Posterior vena cava (tissue), 2 donors: Measurements from ENCODE around the gene KIF26B. TPM values are rescaled to one million over a fixed set of nuclear protein-coding genes. Genes with fewer than 3 reads are reported as not detected.

ENCODE experiments used
- DNase-seq: peaks from one replicate; pipeline ENCODE4 v3.0.0-alpha.2; 2020; ENCODE audit warnings: low spot score
- intact Hi-C, 2 donors: fragments of 100-400 bp; cut with DNase I; formaldehyde crosslinking; loops; one replicate each; pipeline versions ENCODE4 v1.14.1 to v1.14.2; 2022 to 2023
- total RNA-seq, 2 donors: library from RNA; stranded (reverse); fragmentation: NEBNext Ultra II Directional; extraction: Animal tissue kit (Norgen Biotek cat#: 25700); gene quantifications; one replicate each; pipeline ENCODE4 v1.2.1, GENCODE V29; 2021
- donor health status: DM: yes; HTN: yes; CAD: no.
- donor health status: DM: yes; HTN: yes; CAD: no.

Gene KIF26B
- total RNA-seq, 2 donors from 2014 or later, result 0.62 to 0.65 TPM

DNA sequence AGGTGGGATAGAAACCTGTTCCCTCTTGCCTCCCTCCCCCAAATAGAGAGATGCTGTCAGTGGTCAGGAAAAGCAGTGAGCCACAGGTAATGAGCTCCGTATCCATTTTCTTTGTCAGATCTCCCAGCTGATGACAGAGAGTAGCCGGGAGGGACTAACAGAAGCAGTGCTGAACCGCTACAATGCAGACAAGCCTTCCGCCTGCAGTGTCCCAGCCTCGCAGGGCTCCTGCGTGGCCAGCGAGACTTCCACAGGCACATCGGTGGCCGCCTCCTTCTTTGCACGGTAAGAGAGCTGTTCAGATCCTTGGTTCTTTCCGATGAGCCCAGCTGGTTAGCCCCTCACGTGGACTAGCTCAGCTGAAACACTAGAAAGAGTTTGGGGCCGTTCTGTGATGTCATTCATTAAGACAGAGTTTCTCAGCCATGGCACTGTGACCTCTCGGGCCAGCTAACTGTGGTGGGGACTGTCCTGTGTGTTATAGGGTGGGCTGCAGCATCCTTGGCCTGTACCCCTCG is 264.7 kb downstream of the KIF26B start:
- DNase-seq, result no peak
- intact Hi-C loops, result no loop called here

DNA sequence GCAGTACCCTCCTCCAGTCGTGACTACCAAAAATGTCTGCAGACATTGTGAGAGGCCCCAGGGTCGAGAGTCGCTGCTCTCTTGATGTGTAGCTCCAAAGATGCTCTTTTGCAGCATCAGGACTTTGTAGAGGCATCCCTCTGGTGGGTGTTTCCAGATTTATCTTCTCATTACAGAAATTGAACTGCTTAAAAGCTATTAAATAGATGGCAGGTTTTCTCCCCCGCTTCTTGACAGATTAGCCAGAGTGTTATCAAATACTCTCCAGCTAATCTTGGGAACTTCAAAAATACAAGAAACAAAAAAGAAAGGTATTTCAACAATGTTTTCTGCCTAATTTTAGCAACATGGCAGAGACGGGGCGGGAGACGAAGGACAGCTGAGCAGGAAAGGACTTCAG is 265.2 kb downstream of the KIF26B start:
- intact Hi-C loops, result no loop called here

DNA sequence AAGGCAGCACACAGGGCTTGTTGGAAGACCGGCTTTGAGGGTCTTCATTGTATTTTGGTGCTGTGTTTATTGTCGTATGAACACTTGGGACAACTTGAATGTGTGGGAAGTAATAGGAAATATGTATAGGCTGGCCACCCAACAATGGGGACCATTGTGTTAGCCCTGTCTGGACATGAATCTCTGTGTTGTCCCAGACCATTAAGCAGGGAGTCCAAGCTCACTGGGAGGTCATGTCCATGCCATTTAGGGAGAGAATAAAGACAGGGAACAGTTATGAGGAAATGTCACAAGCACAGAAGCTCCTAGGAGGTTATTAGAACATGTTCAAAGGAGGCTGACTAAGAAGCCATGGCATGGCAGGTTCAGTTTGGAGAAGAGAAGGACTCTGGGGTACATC is 266.1 kb downstream of the KIF26B start:
- DNase-seq, result no peak
- intact Hi-C loops, result no loop called here

More for the DNA sequence above, 265.2 kb downstream of the KIF26B start:
- DNase-seq, result no peak

- intact Hi-C loops, result no loop called here
- DNase-seq, result no peak
Observed at GRCh38 chr1:245428681-245429080, 273.9 kb downstream of the KIF26B start.

DNA sequence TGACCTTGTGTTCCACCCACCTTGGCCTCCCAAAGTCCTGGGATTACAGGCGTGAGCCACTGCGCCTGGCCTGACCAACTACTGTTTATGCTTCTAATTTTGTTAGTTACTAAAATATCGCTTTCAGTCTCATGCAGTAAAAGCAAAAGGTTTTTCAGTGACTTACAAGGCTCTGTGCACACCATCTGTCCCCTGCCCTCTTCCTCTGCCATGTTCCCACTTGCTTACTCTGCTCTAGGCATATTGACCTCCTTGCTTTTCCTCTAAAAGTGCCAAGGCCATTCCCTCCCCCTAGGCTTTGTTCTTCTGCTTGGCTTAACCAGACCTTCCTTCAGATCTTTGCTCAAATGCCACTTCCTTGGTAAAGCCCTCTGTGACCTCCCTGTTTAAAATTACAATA is 276.9 kb downstream of the KIF26B start:
- DNase-seq, result no peak
- intact Hi-C loops, result no loop called here

DNA sequence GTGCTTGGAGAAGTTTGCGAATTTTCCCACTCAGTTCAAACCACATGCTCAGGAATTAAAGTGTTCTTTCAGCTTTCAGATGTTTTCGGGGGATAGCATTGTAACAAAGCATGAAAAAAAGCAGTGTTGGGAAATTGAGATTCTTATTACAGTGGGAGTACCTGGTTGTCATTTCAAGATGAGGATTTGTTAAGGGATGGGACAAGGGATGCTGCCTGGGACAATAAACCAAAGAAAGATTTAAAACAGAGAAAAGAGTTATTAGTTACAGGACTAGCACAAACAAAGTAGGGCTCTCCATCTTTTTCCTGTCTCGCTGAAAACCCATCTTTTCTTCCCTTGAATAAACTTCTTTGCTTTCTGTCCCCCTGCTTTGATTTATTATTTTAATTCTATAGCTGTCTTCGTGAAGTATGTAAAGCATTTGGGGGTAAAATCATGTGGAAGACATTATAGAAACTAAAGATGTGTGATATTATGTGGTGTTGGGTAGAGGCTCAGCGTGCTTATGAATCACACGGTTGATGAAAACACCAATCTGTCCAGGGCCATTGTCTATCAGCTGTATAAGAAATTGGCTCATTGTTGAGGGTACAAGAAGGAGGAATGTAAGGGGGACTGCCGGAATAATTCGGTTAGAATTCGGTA is 277.6 kb downstream of the KIF26B start:
- intact Hi-C loops, result no loop called here
- DNase-seq, result no peak

DNA sequence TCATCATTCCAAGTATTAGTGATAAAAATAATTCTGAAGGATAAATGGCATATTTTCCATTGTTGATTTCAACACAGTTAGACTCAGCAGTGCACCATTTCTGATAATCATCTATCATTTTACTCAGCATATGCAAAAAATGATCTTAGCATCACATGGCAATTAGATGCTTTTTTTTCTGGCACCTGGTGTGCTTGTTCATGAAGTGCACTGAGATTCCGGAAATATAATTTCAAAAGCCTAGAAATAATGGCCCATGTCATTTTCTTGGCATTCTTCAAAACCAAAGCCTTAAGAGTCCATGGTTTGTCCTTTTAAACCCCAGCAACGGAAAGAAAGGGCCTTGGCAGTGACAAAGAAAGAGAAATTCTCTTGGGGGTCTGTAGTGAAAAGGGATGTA is 278.8 kb downstream of the KIF26B start:
- intact Hi-C loops, result no loop called here
- no peak for DNase-seq

GRCh38 chr1:245434280-245434679 is 279.5 kb downstream of the KIF26B start:
- DNase-seq, result no peak
- intact Hi-C loops, result no loop called here

DNA sequence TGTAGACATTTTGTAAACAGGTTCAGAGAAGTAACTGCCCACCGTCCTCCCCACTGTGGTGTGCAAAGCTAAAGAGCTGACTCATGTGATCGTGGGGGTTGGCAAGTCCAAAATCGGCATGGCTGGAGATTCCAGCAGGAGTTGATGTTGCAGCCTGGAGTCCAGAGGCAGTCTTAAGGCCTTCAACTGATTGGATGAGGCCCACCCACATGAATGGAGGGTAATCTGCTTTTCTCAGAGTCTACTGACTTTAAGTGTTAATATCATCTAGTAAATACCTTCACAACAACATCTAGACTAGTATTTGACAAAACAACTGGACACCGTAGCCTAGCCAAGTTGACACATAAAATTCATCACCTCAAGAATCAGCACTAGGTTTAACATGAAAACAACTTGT is 281.6 kb downstream of the KIF26B start:
- no peak for DNase-seq
- intact Hi-C loops, result no loop called here

GRCh38 chr1:245437369-245438062 is 282.7 kb downstream of the KIF26B start:
- intact Hi-C loops, result no loop called here
- DNase-seq, result no peak

DNA sequence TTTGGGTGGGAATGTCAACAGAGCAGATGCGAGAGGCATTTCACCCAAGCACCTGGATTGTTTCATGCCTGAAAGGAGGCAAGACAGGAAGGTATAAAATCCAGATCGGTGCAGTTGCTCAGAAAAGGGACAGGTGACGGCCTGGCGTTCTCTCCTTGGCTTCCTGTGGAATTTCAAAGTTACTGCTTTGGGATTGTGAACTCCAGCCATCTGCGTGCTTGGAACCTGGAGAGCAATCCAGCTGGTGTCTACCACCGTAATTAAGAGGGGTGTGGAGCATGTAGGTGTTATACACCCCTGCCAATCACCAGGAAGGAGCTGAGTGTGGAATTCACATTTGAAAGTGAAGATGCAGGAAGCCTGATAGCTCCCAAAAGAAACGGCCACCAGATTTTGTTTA is 286.1 kb downstream of the KIF26B start:
- DNase-seq, result no peak
- intact Hi-C loops, result no loop called here

DNA sequence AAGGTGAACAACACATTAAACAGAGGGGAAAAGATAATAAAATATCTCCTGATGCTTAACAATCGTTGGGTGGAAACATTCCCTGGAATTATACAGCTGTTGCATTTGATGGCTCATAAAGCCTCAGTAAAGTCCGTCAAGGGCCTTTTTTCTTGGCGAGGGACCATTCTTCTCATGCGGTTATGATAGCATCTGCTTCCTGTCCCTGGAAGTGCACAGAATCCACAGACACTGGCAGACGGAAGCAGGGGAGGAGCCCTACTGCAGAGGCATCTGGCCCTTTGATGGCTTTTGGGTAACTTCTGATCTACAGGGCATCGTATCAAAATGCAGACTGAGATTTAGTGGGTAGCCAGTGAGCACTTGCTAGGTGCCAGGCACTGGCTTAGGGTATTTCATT is 286.9 kb downstream of the KIF26B start:
- intact Hi-C loops, result no loop called here
- DNase-seq, result no peak

DNA sequence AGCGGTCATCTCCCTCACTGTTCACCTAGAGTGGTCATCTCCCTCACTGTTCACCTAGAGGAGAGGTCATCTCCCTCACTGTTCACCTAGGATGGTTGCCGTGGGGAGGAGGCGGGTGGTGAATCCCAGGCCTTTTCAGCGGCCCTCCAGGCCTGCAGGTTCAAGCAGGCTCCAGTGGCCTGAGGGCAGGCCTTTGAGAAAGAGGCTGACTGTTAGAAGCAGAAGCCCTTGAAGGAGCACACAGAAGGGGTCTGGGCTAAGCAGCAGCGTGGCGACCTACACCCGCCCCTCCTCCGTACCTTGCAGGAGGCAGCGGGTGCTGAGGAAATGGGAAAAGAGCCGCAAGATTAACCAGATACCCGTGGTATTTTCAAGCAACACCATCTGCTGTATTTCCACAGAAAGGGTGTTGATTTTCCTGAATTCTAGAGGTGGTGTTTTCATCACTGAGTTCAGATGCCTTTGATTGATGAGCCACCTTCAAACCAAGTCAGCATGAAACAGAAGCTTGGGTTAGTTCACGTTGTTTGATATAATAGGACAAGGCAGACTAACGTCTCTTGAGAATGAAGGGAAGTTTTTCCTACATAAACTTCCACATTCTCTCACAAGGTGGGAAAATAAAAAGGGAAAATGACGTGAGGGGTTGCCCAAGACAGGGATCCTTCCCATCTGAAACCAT is 289.5 kb downstream of the KIF26B start:
- intact Hi-C loops, result no loop called here
- no peak for DNase-seq

GRCh38 chr1:245444945-245445344 is 290.2 kb downstream of the KIF26B start:
- no peak for DNase-seq
- intact Hi-C loops, result no loop called here

- intact Hi-C loops, result no loop called here
- no peak for DNase-seq
Observed at GRCh38 chr1:245448531-245448930, 293.7 kb downstream of the KIF26B start.

DNA sequence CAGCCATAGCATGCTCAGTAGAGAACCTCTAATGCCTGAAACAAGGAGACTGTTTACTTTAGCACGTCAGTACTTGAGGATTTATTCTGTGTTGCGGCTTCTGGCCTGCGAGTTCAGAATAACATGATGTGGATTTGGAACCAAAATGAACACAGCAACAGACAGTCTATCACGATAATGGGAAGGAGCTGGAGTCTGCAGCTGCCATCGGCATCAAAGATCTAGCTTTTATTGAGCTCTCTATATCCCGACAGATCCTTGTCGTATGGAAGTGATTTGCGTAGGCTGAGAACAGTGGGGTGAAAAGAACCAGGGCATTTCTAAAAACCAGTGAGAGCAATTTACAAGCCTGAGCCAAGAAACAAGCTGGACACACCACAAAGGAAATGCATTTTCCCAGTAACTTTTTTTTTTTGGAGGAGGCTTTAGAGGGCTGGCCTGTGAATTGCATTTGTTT is 294.2 kb downstream of the KIF26B start:
- intact Hi-C loops, result no loop called here
- no peak for DNase-seq

DNA sequence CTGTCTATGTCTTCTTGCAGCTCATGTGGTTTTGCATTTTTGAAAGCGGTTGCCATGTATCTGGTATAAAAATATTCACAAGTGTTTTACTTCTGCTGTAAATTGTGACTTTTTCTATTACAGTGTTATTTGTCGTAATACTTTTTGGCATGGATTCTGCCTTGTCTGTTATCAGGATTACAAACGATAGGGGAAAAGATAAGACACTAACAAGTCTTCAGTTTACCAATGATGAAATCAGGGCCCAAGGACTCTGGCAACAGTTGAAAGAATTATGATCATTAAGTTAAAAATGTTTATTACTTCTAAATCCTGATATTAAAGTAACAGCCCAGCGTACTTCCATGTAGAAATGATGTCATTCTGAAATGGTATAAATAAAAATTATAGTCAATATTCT is 298.8 kb downstream of the KIF26B start:
- intact Hi-C loops, result no loop called here
- DNase-seq, result no peak

DNA sequence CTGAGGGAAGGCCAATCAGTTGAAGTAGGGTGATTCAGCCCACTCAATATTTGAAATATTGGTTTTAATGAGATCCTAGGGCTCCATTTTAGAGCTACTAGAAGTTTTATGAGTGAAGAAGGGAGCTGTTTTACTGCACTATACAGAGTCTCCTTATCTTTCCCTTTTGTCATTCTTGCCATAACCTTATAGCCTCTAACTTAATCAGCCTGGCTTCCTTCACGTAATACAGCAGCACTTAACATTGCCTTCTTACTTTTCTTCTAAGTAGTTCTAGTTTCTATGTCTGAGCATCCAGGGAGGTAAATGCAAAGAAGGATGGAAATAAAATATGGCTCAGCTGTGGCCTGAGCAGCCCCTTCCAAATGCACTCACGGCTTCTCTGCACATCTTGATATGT is 299.3 kb downstream of the KIF26B start:
- no peak for DNase-seq
- intact Hi-C loops, result no loop called here

DNA sequence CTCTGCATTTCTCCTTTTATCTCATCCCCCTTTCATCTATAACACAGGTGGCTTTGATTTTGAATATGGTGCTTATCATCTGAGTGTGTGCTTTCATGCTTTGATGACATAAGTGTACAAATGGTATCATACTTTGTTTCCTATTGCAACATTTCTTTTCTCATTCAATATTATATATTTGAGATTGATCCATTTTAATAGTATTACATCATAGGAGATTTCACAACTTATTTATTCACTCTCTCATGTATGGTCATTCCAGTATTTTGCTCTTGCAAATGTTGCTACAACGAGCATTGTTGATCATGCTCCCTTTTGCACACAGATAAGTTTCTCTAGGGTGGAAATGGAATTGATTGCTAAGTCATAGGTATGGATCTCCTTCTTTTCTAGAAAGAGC is 302.8 kb downstream of the KIF26B start:
- DNase-seq, result no peak
- intact Hi-C loops, result no loop called here

DNA sequence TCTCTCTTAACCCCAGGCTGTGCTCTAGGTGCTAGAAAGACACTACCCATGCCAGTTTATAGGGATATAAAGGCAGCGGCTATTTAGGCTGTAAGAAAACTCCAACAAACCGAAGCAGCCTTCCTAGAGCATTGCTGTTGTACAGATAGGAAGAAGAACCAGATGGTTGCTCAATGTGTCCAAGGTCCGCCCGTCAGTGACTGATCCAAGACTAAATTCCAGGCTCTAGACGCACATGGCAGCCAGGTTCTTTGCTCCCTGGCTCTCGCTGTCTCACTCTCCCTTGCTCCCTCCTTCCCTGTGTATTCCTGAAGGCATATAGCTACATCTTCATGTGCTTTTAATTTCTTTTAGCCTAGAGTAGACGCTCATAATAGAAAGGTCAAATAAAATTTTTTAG is 303.4 kb downstream of the KIF26B start:
- intact Hi-C loops, result no loop called here
- no peak for DNase-seq
